ENCODE data around the gene TSHZ1.

- TF ChIP-seq EZH2phosphoT487 (IDR thresholded peaks at IDR 0.05; ENCODE audit: borderline replicate concordance) (no peak), CTCF (conservative IDR thresholded peaks at IDR 0.05; ENCODE audit: low read length) (no peak)
These were observed 5.0 kb upstream of the TSHZ1 start for GRCh38 chr18:75205514-75206132.
